Skeletal muscle satellite cell (primary cell): Measurements from ENCODE around the gene PFKP.
"Not testable (repeated sequence)": the region's sequence is repeated elsewhere in the genome, so short reads cannot be mapped to it uniquely, and the experiment has no call there.

Source experiments
- H3K27me3 ChIP-seq: 2 replicates; pipeline ENCODE4 v1.7.0; 2013; ENCODE audit warnings: low read length; ENCODE audit not compliant: control insufficient read depth, insufficient read depth
- H3K36me3 ChIP-seq: 2 replicates; pipeline ENCODE4 v1.7.0; 2013; ENCODE audit warnings: mild to moderate bottlenecking, control low read depth, low read length; ENCODE audit not compliant: insufficient read depth
- H3K4me1 ChIP-seq: 2 replicates; pipeline ENCODE4 v1.7.0; 2013; ENCODE audit warnings: low read length; ENCODE audit not compliant: control insufficient read depth, insufficient read depth
- H3K4me2 ChIP-seq: 2 replicates; pipeline ENCODE4 v1.7.0; 2013; ENCODE audit warnings: mild to moderate bottlenecking, low read length
- H3K4me3 ChIP-seq: 2 replicates; pipeline ENCODE4 v1.7.0; 2013; ENCODE audit warnings: low read length
- H3K9ac ChIP-seq: 2 replicates; pipeline ENCODE4 v1.7.0; 2013; ENCODE audit warnings: mild to moderate bottlenecking, low read depth, low read length, moderate library complexity
- H3K9me3 ChIP-seq: replicated peaks from 2 replicates; pipeline ENCODE4 v1.7.0; 2013; ENCODE audit warnings: mild to moderate bottlenecking, control low read depth, low read length

PFKP gene

DNA sequence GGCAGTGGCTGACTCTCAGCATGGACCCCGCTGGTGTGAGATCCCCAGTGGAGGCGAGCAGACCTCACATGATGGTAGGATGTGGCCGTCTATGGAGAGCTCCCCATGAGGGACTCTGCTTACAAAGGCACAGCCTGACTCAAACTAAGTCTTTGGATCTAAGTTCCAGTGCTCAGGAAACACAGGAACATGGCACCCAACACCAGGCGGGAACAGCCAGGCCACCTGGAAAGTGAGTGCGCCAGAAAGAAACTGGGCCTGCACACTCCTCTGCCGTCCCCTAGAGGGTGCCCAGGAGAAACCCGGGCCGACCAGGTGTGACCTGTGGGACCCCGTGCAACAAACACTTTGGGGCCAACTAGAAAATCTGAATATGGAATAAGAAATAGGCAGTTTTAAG is 95.2 kb downstream of the PFKP start:
- Histone ChIP-seq H3K4me1 (no peaks in the 10 kb centered on the region), H3K9ac (no peak overlapping the region), H3K9me3 (no peaks in the 10 kb centered on the region), H3K4me2 (no peak overlapping the region), H3K36me3 (peaks cover 92% of the 10 kb centered on the region), H3K4me3 (no peak overlapping the region), H3K27me3 (no peaks in the 10 kb centered on the region)

DNA sequence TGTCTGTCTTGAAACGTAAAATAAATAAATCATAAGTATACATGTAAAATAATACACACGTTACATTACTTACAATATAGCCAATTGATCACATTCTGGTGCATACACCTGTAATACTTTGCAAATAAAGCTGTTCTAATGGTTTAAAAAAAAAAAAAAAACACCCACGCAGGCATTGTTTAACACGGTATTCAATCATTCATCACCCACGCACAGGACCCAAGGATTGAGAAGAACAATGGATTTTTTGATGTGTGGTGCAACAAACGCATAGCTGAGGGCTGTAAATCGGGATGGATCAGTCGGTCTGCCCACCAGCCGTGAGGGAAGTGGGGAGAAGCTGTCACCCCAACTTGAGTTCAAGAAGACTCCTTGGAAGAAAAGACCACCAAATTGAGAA is 96.5 kb downstream of the PFKP start:
- Histone ChIP-seq H3K4me3 (no peak overlapping the region), H3K4me1 (no peaks in the 10 kb centered on the region), H3K4me2 (no peak overlapping the region), H3K27me3 (no peaks in the 10 kb centered on the region), H3K9me3 (no peaks in the 10 kb centered on the region), H3K36me3 (peaks cover 94% of the 10 kb centered on the region), H3K9ac (no peak overlapping the region)

GRCh38 chr10:3165196-3165595 is 97.8 kb downstream of the PFKP start:
- Histone ChIP-seq H3K4me1 (peaks cover 6% of the 10 kb centered on the region), H3K4me2 (no peak overlapping the region), H3K9ac (no peak overlapping the region), H3K36me3 (peaks cover 92% of the 10 kb centered on the region), H3K4me3 (no peak overlapping the region), H3K9me3 (no peaks in the 10 kb centered on the region), H3K27me3 (no peaks in the 10 kb centered on the region)

DNA sequence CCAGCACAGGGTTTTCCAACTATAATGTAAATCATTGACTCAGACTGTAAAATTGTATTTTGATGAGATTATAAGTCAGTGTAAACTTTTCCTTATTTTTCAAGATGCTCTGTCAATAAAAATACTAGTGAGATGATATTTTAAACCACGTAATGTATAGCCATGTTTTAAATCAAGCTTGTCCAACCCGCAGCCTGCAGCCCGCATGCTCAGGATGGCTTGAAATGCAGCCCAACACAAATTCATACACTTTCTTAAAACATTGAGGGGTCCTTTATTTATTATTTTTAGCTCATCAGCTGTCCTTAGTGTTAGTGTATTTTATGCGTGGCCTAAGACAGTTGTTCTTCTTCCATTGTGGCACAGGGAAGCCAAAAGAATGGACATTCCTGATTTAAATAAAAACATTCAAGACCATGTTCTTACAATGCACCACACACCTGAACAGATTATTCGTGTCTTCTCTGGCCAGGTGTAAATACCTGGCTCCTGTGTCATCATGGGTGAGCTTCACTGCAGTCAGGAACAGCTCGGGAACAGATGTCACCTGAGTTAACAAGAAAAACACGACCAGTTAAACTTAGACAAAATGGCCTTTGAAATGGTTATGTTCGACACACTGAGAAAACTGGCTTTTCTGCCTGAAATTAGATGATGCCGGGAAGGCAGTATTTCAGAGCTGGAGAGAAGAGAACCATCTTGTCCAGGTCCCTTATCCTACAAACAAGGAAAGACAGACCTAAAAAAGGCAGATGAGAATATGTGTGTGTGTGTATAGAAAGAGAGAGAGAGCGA is 99.3 kb downstream of the PFKP start:
- Histone ChIP-seq H3K9me3 (no peaks in the 10 kb centered on the region), H3K4me3 (no peak overlapping the region), H3K4me1 (peaks cover 19% of the 10 kb centered on the region), H3K27me3 (no peaks in the 10 kb centered on the region), H3K36me3 (peaks cover 81% of the 10 kb centered on the region), H3K9ac (no peak overlapping the region), H3K4me2 (no peak overlapping the region)

GRCh38 chr10:3167611-3168330 is 100.4 kb downstream of the PFKP start:
- Histone ChIP-seq H3K9me3 (no peaks in the 10 kb centered on the region), H3K9ac (no peak overlapping the region), H3K36me3 (peaks cover 70% of the 10 kb centered on the region), H3K27me3 (no peaks in the 10 kb centered on the region), H3K4me3 (no peak overlapping the region), H3K4me1 (peaks cover 19% of the 10 kb centered on the region), H3K4me2 (no peak overlapping the region)

DNA sequence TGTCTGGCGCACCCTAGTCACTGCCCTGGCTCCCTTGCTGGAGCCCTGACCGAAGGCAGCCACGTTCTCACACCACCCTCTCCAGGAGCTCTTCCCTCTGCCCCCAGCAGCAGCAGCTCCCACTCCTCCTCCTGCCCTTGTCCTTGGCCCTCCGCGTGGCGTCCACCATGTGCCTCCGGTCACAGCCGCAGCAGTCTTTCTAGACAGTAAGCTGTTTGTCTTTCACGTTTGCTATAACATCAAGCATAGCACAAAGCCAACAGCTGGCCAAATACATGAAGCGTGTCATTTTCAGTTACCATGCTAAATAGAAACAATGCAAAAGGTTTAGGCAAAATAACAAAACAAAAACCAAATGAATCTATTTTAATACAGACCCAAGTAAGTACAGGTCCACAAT is 101.9 kb downstream of the PFKP start:
- Histone ChIP-seq H3K4me3 (no peak overlapping the region), H3K36me3 (peaks cover 56% of the 10 kb centered on the region)

GRCh38 chr10:3169673-3170072 is 102.3 kb downstream of the PFKP start:
- H3K4me1 ChIP-seq, result peaks cover 19% of the 10 kb centered on the region

More for the DNA sequence above, 101.9 kb downstream of the PFKP start:
- H3K27me3 ChIP-seq, result no peaks in the 10 kb centered on the region
- no peak overlapping the region for H3K9ac ChIP-seq
- H3K4me1 ChIP-seq, result peaks cover 19% of the 10 kb centered on the region
- H3K9me3 ChIP-seq, result no peaks in the 10 kb centered on the region
- H3K4me2 ChIP-seq, result peak overlapping the region; percentile 83

GRCh38 chr10:3171488-3171887 is 104.1 kb downstream of the PFKP start:
- Histone ChIP-seq H3K36me3 (peaks cover 34% of the 10 kb centered on the region), H3K9ac (peak overlapping the region; percentile 99), H3K27me3 (peaks cover 13% of the 10 kb centered on the region), H3K4me1 (peaks cover 19% of the 10 kb centered on the region), H3K4me3 (peak overlapping the region; percentile 88), H3K4me2 (peak overlapping the region; percentile 83)
- H3K9me3 ChIP-seq, result not testable (repeated sequence)

More at GRCh38 chr10:3169673-3170072, 102.3 kb downstream of the PFKP start:
- Histone ChIP-seq H3K36me3 (peaks cover 52% of the 10 kb centered on the region), H3K9me3 (no peaks in the 10 kb centered on the region), H3K4me3 (no peak overlapping the region), H3K4me2 (peak overlapping the region; percentile 83), H3K27me3 (no peaks in the 10 kb centered on the region), H3K9ac (peak overlapping the region; percentile 14)

- Histone ChIP-seq H3K4me3 (peak overlapping the region; percentile 88), H3K36me3 (peaks cover 29% of the 10 kb centered on the region), H3K27me3 (peaks cover 19% of the 10 kb centered on the region), H3K4me2 (peak overlapping the region; percentile 83), H3K9ac (peak overlapping the region; percentile 99), H3K9me3 (no peaks in the 10 kb centered on the region), H3K4me1 (peaks cover 19% of the 10 kb centered on the region)
These were observed 104.7 kb downstream of the PFKP start for GRCh38 chr10:3172081-3172445.

DNA sequence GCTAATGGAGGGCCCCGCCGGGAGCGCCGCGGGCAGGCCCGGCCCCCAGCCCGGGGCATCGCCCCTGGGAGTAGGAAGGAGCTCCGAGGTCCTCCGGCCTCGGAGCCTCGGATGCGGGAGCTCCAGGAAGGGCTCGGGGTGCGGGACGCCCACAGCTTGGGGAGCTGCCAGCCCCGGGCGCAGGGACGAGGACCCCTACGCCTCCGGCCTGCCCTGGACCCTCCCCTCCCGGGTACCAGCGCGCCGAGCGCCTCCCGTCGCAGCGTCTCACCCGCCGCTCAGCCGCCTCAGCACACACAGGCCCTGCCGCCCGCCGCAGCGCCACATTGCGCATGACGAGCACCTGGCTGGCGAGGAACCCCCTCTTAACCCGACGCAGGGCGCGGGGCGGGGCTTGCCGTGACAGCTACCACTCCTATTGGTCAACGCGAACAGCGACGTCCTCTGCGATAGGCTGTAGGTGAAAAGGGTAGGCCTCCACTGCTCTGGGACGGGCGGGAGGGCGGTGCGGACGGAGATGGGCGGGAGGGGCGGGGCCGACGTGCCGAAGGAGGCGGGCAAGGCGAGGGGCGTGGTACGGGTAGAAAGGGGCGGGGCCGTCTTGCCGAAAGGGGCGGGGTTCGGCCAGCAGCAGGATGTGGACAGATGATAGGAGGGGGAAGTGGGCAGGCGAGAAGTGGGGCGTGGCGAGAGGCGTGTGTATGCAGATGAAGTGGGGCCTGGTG is 105.3 kb downstream of the PFKP start, which contains the start of gene PITRM1:
TSS of gene PITRM1 (minus strand) at position 337 of the 725 bp plus-strand sequence. CDS start at position 327, 10 bp downstream.
- H3K27me3 ChIP-seq, result peaks cover 24% of the 10 kb centered on the region
- no peaks in the 10 kb centered on the region for H3K9me3 ChIP-seq
- peaks cover 24% of the 10 kb centered on the region for H3K36me3 ChIP-seq

GRCh38 chr10:3173171-3173878 is 106.0 kb downstream of the PFKP start:
- Histone ChIP-seq H3K4me1 (peaks cover 19% of the 10 kb centered on the region), H3K27me3 (peaks cover 32% of the 10 kb centered on the region), H3K9ac (no peak overlapping the region), H3K9me3 (no peaks in the 10 kb centered on the region), H3K4me2 (peak overlapping the region; percentile 86), H3K4me3 (peak overlapping the region; percentile 65), H3K36me3 (peaks cover 17% of the 10 kb centered on the region)

More for the DNA sequence above, 105.3 kb downstream of the PFKP start, which contains the start of gene PITRM1:
- peak within 1 kb of the TSS; percentile 88 for H3K4me3 ChIP-seq
- peak within 1 kb of the TSS; percentile 86 for H3K4me2 ChIP-seq
- peak within 1 kb of the TSS; percentile 99 for H3K9ac ChIP-seq
- H3K4me1 ChIP-seq, result peaks cover 19% of the 10 kb centered on the region
